GM13976 (cell line): ENCODE results near the gene TMEM238.

Experiments used
- DNase-seq: peaks from one replicate; pipeline ENCODE4 v3.0.0; 2012; ENCODE audit warnings: low spot score
- CTCF ChIP-seq: IDR thresholded peaks from 2 replicates; pipeline ENCODE4 v1.5.1; 2012; ENCODE audit warnings: borderline replicate concordance, mild to moderate bottlenecking; ENCODE audit not compliant: insufficient read depth; ENCODE audit errors: extremely low read depth, missing control alignments, control extremely low read depth
- in situ Hi-C: fragments of 300-500 bp; cut with MboI; formaldehyde crosslinking; loops from one replicate; pipeline ENCODE4 v1.12.0; 2022; ENCODE audit warnings: low sequenced_read_pairs, mixed read lengths, inconsistent platforms; ENCODE audit not compliant: unreplicated experiment

The TMEM238 gene

GRCh38 chr19:55348317-55349034 is 35.6 kb downstream of the TMEM238 start:
- in situ Hi-C loops = no loop called here
- TF ChIP-seq CTCF = no peak
- DNase-seq = no peak

GRCh38 chr19:55347442-55348009 is 36.6 kb downstream of the TMEM238 start:
- in situ Hi-C loops = no loop called here
- no peak for TF ChIP-seq CTCF
- DNase-seq = no peak

GRCh38 chr19:55346725-55347441 is 37.2 kb downstream of the TMEM238 start:
- no peak for DNase-seq
- no peak for TF ChIP-seq CTCF
- in situ Hi-C loops = no loop called here

- in situ Hi-C loops = no loop called here
- DNase-seq = no peak
- no peak for TF ChIP-seq CTCF
Measured at GRCh38 chr19:55345818-55346724, 38.0 kb downstream of the TMEM238 start.

- DNase-seq = no peak
- in situ Hi-C loops = no loop called here
- TF ChIP-seq CTCF = no peak
Measured at GRCh38 chr19:55345101-55345817, 38.8 kb downstream of the TMEM238 start.
